Measurements from ENCODE around the gene BEND5.

Gene BEND5

DNA sequence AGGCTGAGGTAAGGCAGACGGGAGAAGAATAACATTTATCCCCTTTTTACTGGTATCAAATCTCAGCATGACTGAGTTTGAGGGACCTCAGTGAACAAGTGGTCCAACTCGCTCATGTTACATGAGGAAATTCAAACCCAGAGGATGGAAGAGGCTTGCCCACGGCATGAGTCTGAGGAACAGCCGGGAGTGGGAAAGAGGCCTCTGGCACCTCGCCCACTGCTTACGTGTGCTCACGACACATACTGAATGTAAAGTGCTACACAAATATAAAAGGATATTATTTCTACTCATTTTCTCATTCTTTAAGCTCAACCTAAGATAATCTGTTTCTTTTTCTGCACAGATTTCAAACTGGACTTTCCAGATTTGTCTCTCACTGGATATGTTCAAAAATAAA is 14.7 kb downstream of the BEND5 start:
- no peaks in the 10 kb centered on the region for H3K9me3 ChIP-seq (ENCODE audit: severe bottlenecking)
- DNase-seq: no peak
- peaks cover 56% of the 10 kb centered on the region for H3K36me3 ChIP-seq
- H3K4me3 ChIP-seq (ENCODE audit: low read depth, low read length): no peak overlapping the region
- TF ChIP-seq, protein P1, sequence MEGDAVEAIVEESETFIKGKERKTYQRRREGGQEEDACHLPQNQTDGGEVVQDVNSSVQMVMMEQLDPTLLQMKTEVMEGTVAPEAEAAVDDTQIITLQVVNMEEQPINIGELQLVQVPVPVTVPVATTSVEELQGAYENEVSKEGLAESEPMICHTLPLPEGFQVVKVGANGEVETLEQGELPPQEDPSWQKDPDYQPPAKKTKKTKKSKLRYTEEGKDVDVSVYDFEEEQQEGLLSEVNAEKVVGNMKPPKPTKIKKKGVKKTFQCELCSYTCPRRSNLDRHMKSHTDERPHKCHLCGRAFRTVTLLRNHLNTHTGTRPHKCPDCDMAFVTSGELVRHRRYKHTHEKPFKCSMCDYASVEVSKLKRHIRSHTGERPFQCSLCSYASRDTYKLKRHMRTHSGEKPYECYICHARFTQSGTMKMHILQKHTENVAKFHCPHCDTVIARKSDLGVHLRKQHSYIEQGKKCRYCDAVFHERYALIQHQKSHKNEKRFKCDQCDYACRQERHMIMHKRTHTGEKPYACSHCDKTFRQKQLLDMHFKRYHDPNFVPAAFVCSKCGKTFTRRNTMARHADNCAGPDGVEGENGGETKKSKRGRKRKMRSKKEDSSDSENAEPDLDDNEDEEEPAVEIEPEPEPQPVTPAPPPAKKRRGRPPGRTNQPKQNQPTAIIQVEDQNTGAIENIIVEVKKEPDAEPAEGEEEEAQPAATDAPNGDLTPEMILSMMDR (IDR thresholded peaks at IDR 0.05; ENCODE audit: low read depth, low read length): no peak
- no peaks in the 10 kb centered on the region for H3K27me3 ChIP-seq (ENCODE audit: insufficient read depth, low read depth, severe bottlenecking)
- no peak overlapping the region for H3K27ac ChIP-seq

DNA sequence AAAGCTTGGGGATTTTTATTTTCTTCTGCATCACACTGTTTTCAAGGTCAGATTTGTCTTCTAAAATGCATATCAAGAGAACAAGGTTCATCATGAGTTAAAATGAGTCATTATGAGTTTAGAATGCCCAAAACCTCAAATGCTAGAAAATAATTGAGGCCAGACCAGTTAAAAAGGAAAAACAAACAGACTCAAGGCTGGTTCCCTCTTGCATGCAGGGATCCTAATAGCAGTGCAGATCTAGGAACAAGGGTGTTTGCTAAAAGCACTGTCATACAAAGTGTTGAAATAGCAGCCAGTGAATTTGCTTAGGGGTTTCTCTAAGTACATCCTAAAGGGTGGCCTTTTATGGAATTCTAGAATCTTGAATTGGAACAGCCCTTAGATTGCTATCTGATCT is 15.3 kb downstream of the BEND5 start:
- no peaks in the 10 kb centered on the region for H3K9me3 ChIP-seq (ENCODE audit: severe bottlenecking)
- DNase-seq: no peak
- TF ChIP-seq, protein P1 (IDR thresholded peaks at IDR 0.05; ENCODE audit: low read depth, low read length): no peak
- no peak overlapping the region for H3K4me3 ChIP-seq (ENCODE audit: low read depth, low read length)
- H3K36me3 ChIP-seq: peaks cover 56% of the 10 kb centered on the region
- no peak overlapping the region for H3K27ac ChIP-seq
- no peaks in the 10 kb centered on the region for H3K27me3 ChIP-seq (ENCODE audit: insufficient read depth, low read depth, severe bottlenecking)

DNA sequence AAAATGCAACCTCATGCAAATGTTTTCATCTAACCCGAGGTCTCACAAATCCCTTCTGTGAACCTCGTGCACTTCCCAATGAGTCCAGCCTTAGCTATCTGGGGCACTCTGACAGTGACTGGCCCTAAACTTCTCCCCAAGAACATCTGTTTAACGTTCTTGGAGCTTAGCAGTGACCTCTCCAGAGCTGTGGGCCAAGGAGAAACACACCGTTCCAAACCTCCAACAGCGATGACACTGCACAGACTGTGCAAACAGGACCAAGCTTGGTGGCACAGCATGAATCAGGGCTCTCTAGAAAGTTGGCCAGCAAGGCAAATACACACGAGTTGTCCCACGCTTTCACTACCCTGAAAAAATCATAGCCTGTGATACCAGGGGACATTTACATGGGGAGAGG is 15.8 kb downstream of the BEND5 start:
- Histone ChIP-seq H3K9me3 (ENCODE audit: severe bottlenecking) (no peaks in the 10 kb centered on the region), H3K4me3 (ENCODE audit: low read depth, low read length) (no peak overlapping the region), H3K27me3 (ENCODE audit: insufficient read depth, low read depth, severe bottlenecking) (no peaks in the 10 kb centered on the region), H3K27ac (no peak overlapping the region), H3K36me3 (peaks cover 58% of the 10 kb centered on the region)
- no peak for DNase-seq
- TF ChIP-seq, protein P1 (IDR thresholded peaks at IDR 0.05; ENCODE audit: low read depth, low read length): no peak

DNA sequence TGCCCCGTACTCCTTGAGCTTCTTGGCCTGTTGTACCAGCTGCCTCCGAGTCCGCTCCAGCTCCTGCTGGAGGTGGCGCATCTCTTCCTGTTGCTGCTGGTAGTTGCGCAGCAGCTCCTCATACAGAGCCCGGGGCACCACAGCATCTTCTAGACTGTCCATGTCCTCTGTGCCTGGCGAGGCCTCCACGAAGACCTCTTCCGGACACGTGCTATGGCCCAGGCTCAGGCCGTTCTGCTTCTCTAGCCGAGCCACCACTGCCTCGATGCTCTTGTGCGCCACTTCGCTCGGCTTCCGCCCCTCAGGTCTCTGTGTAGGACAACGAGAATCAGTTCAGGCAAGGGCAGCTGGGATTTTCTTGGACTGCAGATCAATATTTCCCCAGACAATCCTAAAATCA is 17.7 kb downstream of the BEND5 start:
- H3K27me3 ChIP-seq (ENCODE audit: insufficient read depth, low read depth, severe bottlenecking): no peaks in the 10 kb centered on the region
- no peak overlapping the region for H3K27ac ChIP-seq
- H3K36me3 ChIP-seq: peaks cover 74% of the 10 kb centered on the region

DNA sequence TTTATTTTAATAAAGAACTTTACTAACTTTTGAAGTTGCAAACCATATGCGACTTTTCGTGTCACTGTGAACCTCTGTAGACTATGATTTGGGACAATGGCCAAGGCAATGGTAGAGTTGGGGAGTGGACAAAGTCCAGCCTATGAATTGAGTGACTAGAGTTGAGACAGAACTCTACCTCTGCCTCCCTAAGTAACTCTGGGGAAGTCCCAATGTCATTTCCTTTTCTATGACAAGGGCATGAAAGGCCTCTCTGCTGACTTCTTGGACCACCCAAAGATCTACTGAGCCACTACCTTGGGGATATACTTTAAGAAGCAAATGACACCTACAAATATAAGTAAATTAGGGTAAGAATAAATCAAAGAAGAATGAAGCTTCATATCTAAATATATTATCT is 19.3 kb downstream of the BEND5 start:
- Histone ChIP-seq H3K27ac (no peak overlapping the region), H3K27me3 (ENCODE audit: insufficient read depth, low read depth, severe bottlenecking) (no peaks in the 10 kb centered on the region), H3K4me3 (ENCODE audit: low read depth, low read length) (no peak overlapping the region), H3K36me3 (peaks cover 85% of the 10 kb centered on the region), H3K9me3 (ENCODE audit: severe bottlenecking) (no peaks in the 10 kb centered on the region)
- no peak for DNase-seq
- TF ChIP-seq, protein P1 (IDR thresholded peaks at IDR 0.05; ENCODE audit: low read depth, low read length): no peak

More for the DNA sequence above, 17.7 kb downstream of the BEND5 start:
- TF ChIP-seq, protein P1 (IDR thresholded peaks at IDR 0.05; ENCODE audit: low read depth, low read length): no peak
- no peaks in the 10 kb centered on the region for H3K9me3 ChIP-seq (ENCODE audit: severe bottlenecking)
- H3K4me3 ChIP-seq (ENCODE audit: low read depth, low read length): no peak overlapping the region
- no peak for DNase-seq

DNA sequence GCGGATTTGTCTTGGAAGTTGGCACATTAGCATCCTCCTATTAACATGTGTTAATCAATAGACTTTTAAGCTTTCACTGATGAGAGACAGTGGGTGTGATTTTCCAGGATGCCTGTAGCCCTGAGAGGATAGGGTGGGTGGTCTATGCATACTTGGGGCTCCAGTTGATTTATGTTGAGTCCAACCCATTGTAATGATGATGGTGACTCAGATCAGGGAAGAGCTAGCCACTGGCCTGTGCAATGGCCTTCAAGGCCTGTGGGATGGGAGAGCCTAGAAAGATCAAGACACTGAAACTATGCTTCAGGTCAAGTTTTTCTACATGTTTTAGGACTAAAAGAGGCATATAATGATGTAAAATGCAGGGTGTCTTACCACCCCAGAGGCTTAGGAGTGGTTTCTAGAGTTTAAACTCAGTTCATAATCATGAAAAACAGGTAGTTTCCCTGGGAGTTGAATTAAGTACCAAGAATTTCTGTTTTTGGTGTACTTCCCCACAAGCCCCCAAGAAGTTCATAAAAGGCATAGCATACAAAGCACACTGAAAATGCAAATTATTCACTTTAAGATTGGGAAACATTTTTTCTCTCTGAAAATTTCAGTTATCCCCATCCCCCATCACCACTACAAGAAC is 19.9 kb downstream of the BEND5 start:
- no peaks in the 10 kb centered on the region for H3K27me3 ChIP-seq (ENCODE audit: insufficient read depth, low read depth, severe bottlenecking)
- TF ChIP-seq, protein P1 (IDR thresholded peaks at IDR 0.05; ENCODE audit: low read depth, low read length): no peak
- no peaks in the 10 kb centered on the region for H3K9me3 ChIP-seq (ENCODE audit: severe bottlenecking)
- no peak overlapping the region for H3K4me3 ChIP-seq (ENCODE audit: low read depth, low read length)
- no peak for DNase-seq
- peaks cover 81% of the 10 kb centered on the region for H3K36me3 ChIP-seq
- H3K27ac ChIP-seq: no peak overlapping the region
